Naive thymus-derived CD4-positive, alpha-beta T cell (primary cell): ENCODE measurements around the gene PIGC. TPM values are rescaled to one million over a fixed set of nuclear protein-coding genes. Genes with fewer than 3 reads are reported as not detected.

ENCODE experiments used
- ATAC-seq: fragments of 150-1000 bp; cut with Tn5 transposase; 2 replicates; pipeline ENCODE4 v1.10.0; 2021; ENCODE audit warnings: mild to moderate bottlenecking, moderate library complexity
- CTCF ChIA-PET: fragments of 350-600 bp; sonication (Branson Sonifier 250); formaldehyde crosslinking; loops from one replicate; lab custom pipeline; 2021; ENCODE audit warnings: antibody characterized with exemption; lab: Charles Lee
- POLR2A ChIA-PET: fragments of 350-600 bp; sonication (Branson Sonifier 250); formaldehyde crosslinking; loops from one replicate; lab custom pipeline; 2021; ENCODE audit warnings: antibody characterized with exemption, inconsistent platforms; lab: Charles Lee
- DNase-seq, 9 donors: peaks; one replicate each; pipeline versions ENCODE4 v3.0.0 to v3.0.0-alpha.2; 2020 to 2022; ENCODE audit warnings: mixed read lengths in 1 of 9
- H3K27ac ChIP-seq: one replicate; pipeline ENCODE4 v1.7.0; 2013; ENCODE audit warnings: mild to moderate bottlenecking, low read depth, low read length, moderate library complexity
- H3K27me3 ChIP-seq, 2 donors: one replicate each; pipeline ENCODE4 v1.7.0; 2013; ENCODE audit warnings: low read length in 2 of 2, mild to moderate bottlenecking in 2 of 2, moderate library complexity in 2 of 2; ENCODE audit not compliant: control insufficient read depth in 2 of 2, insufficient read depth in 2 of 2
- H3K36me3 ChIP-seq, 3 experiments: 1 replicate in 2 of 3; 2 replicates in 1 of 3; pipeline ENCODE4 v1.7.0; 2013; ENCODE audit warnings: low read length in 3 of 3, mild to moderate bottlenecking in 3 of 3, moderate library complexity in 1 of 3; ENCODE audit not compliant: insufficient read depth in 3 of 3, control insufficient read depth in 2 of 3
- H3K4me1 ChIP-seq, 2 donors: one replicate each; pipeline ENCODE4 v1.7.0; 2013; ENCODE audit warnings: low read length in 2 of 2, mild to moderate bottlenecking in 2 of 2, moderate library complexity in 1 of 2; ENCODE audit not compliant: control insufficient read depth in 2 of 2, insufficient read depth in 2 of 2
- H3K4me3 ChIP-seq: 2 replicates; pipeline ENCODE4 v1.7.0; 2013; ENCODE audit warnings: mild to moderate bottlenecking, low read length
- H3K9me3 ChIP-seq, 3 experiments: 1 replicate in 2 of 3; 2 replicates in 1 of 3; pipeline ENCODE4 v1.7.0; 2013; ENCODE audit warnings: low read length in 3 of 3; ENCODE audit not compliant: control insufficient read depth in 2 of 3
- H3K27ac Mint-ChIP-seq, 9 donors: one replicate each; pipeline ENCODE4 v1.8.0; 2020 to 2022; ENCODE audit warnings: mixed read lengths in 9 of 9, mild to moderate bottlenecking in 8 of 9, moderate library complexity in 5 of 9, inconsistent platforms in 2 of 9
- H3K27me3 Mint-ChIP-seq, 5 donors: one replicate each; pipeline ENCODE4 v1.8.0; 2021 to 2022; ENCODE audit warnings: mixed read lengths in 5 of 5, mild to moderate bottlenecking in 1 of 5
- H3K36me3 Mint-ChIP-seq, 5 donors: one replicate each; pipeline ENCODE4 v1.8.0; 2020 to 2022; ENCODE audit warnings: mixed read lengths in 5 of 5, mild to moderate bottlenecking in 3 of 5, inconsistent platforms in 1 of 5
- H3K4me1 Mint-ChIP-seq, 7 donors: one replicate each; pipeline ENCODE4 v1.8.0; 2020 to 2022; ENCODE audit warnings: mixed read lengths in 7 of 7, mild to moderate bottlenecking in 3 of 7, inconsistent platforms in 1 of 7
- H3K4me3 Mint-ChIP-seq, 10 donors: one replicate each; pipeline ENCODE4 v1.8.0; 2020 to 2022; ENCODE audit warnings: mild to moderate bottlenecking in 10 of 10, mixed read lengths in 10 of 10, moderate library complexity in 6 of 10, inconsistent platforms in 2 of 10
- H3K9me3 Mint-ChIP-seq, 11 donors: one replicate each; pipeline ENCODE4 v1.8.0; 2020 to 2022; ENCODE audit warnings: mixed read lengths in 11 of 11, mild to moderate bottlenecking in 4 of 11, inconsistent platforms in 1 of 11, moderate library complexity in 1 of 11
- intact Hi-C, 2 donors: fragments of 100-400 bp; cut with micrococcal nuclease; formaldehyde crosslinking; loops; one replicate each; pipeline ENCODE4 v1.15.1; 2023
- polyA plus RNA-seq, 2 donors: library from polyadenylated mRNA; unstranded; fragments of 300-500 nt; fragmentation: Illumina TruSeq; gene quantifications; one replicate each; pipeline ENCODE4 v1.2.3, GENCODE V29; 2021
- total RNA-seq, 6 experiments: library from RNA in 5 of 6; stranded (reverse) in 5 of 6; gene quantifications; 1 replicate in 5 of 6; 2 replicates in 1 of 6; pipeline ENCODE4 v1.2.3 and lab custom pipeline; 2021 to 2026

PIGC gene
- total and polyA plus RNA-seq, 7 experiments from 2014 or later, result 21.1 to 142 (median 54.4) TPM

DNA sequence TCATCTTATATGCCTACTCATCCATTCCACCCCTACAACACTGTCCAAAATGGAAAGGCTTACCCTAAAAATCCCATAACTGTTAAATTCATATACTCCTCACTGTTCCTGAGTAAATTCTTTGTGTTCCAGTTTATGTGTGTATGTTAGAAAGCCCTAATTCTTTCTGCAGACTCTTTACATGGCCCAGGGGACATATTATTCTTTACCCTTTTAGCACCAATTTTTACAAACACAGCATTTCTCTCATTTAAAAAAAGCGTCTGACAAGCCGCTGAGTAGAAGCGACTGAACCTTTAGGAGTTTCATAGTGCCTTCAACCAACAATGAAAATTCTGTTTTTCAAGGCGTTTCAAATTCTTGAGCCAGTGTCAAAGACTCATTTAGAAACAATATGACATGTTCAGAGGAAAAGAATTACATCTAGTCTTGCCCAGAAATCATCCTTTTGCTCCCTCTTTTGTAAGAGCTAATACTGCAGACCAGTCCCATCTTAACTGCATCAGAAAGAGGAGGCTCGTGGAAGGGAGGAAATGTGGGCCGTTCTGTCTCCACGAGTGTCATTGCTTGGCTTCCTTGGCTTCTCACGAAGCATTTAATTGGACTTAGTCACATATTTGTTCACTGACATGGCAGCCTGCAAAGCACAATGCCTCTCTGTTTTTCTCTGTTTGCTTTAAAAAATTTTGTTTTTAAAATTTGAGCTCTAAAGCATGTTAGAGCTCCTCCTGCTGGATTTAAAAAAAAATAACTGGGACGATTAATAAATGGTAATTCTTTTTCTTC lies 44.7 kb downstream of the PIGC start:
- peaks cover 31 to 85% (median 72%) of the 10 kb centered on the region in 7 donors for H3K4me1 Mint-ChIP-seq
- no peak overlapping the region for H3K27ac ChIP-seq
- POLR2A ChIA-PET, result interaction anchor here (1.1 to 11.7 kb wide), 4 partner anchors 19 to 397 kb away, joined by 3 to 94 read pairs (median 4); partner anchors contain the start of gene C1orf105
- no peaks in the 10 kb centered on the region for H3K9me3 ChIP-seq
- H3K4me3 ChIP-seq, result peak overlapping the region; percentile 12
- H3K27ac Mint-ChIP-seq, result peak overlapping the region; percentile 60 to 100 (median 89)
- intact Hi-C loops, result loop anchor here (1.0 to 10.0 kb wide), 11 partner anchors 18 to 744 kb away; partner anchors contain the start of genes MYOC (in 1 of the 2) and PIGC (in 1 of the 2)
- DNase-seq, result peak in 7 of 9 donors; percentile 20 to 57 (median 46)
- peaks cover 30 to 46% of the 10 kb centered on the region in 2 donors for H3K4me1 ChIP-seq
- no peaks in the 10 kb centered on the region for H3K27me3 ChIP-seq
- peaks cover 0 to 2% (median 0%) of the 10 kb centered on the region in 5 donors for H3K27me3 Mint-ChIP-seq
- CTCF ChIA-PET, result interaction anchor here (0.6 to 3.4 kb wide), 19 partner anchors 13 to 756 kb away, joined by 3 to 23 read pairs (median 4); partner anchors contain the start of gene PIGC
- peak; percentile 49 for ATAC-seq
- peak overlapping the region; percentile 43 to 79 (median 64) for H3K4me3 Mint-ChIP-seq
- H3K9me3 Mint-ChIP-seq, result peaks cover 0 to 1% (median 0%) of the 10 kb centered on the region in 11 donors
- H3K36me3 ChIP-seq, result no peaks in the 10 kb centered on the region
- peaks cover 0 to 7% (median 0%) of the 10 kb centered on the region in 5 donors for H3K36me3 Mint-ChIP-seq

DNA sequence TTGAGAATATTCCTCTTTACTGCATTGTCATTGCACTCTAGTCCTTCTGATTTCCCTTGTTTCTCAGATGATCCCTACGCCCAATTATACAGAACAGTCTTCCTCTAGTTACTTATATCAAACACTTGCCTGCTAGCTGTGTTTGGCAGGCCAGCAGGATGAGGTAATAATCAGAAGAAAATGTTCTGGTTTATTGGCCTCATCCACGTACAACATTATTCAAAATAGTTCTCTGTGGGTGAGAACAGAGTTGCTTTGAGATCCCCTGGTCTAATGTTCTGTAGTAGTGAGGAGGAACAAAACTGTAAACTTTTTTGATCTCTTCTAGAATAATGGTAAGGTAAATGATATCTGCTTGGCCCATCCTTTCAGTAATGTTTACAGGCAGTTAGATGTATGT lies 45.7 kb downstream of the PIGC start:
- Mint-ChIP-seq H3K36me3 (peaks cover 0 to 13% (median 0%) of the 10 kb centered on the region in 5 donors), H3K9me3 (peaks cover 0 to 1% (median 0%) of the 10 kb centered on the region in 11 donors), H3K27me3 (peaks cover 0 to 4% (median 0%) of the 10 kb centered on the region in 5 donors), H3K4me1 (peaks cover 35 to 89% (median 76%) of the 10 kb centered on the region in 7 donors), H3K4me3 (no peak overlapping the region), H3K27ac (peak overlapping the region in 7 of 9 donors; percentile 41 to 100 (median 63))
- ChIA-PET POLR2A (interaction anchor here (1.2 to 11.7 kb wide), 3 partner anchors 18 to 396 kb away, joined by 3 to 94 read pairs (median 4); no protein-coding TSS in a partner anchor), CTCF (interaction anchor here (0.5 to 3.4 kb wide), 6 partner anchors 16 to 308 kb away, joined by 3 to 23 read pairs (median 8); partner anchors contain the start of gene PIGC)
- H3K36me3 ChIP-seq, result no peaks in the 10 kb centered on the region
- intact Hi-C loops, result loop anchor here in 1 of 2 donors (2.0 to 10.0 kb wide), 3 partner anchors 29 to 743 kb away; partner anchors contain the start of gene MYOC
- H3K4me3 ChIP-seq, result no peak overlapping the region
- no peaks in the 10 kb centered on the region for H3K9me3 ChIP-seq
- no peak overlapping the region for H3K27ac ChIP-seq
- no peaks in the 10 kb centered on the region for H3K27me3 ChIP-seq
- peaks cover 31 to 56% of the 10 kb centered on the region in 2 donors for H3K4me1 ChIP-seq
- DNase-seq, result no peak
- no peak for ATAC-seq

DNA sequence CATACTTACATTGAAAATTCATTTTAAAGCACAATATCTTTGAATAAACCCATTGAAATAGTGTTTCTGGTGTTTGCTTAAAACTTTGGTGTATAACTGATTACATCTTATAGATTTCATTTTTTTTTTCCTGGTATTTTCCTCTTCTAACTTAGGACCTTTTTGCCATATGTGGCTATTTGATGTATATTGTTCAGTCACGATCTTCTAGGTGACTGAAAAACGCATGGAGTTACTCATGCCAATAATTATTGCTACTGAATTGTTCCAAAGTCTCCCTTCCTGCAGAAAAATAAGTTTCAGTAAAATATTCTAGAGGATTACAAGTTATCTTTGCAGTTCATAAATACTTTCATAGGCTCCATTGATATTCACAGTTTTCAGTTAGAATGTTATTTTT lies 46.2 kb downstream of the PIGC start:
- Histone ChIP-seq H3K4me3 (no peak overlapping the region), H3K27me3 (no peaks in the 10 kb centered on the region), H3K4me1 (peaks cover 26 to 57% of the 10 kb centered on the region in 2 donors), H3K36me3 (no peaks in the 10 kb centered on the region), H3K27ac (no peak overlapping the region), H3K9me3 (no peaks in the 10 kb centered on the region)
- H3K4me1 Mint-ChIP-seq, result peaks cover 34 to 89% (median 82%) of the 10 kb centered on the region in 7 donors
- peaks cover 0 to 4% (median 0%) of the 10 kb centered on the region in 5 donors for H3K27me3 Mint-ChIP-seq
- H3K9me3 Mint-ChIP-seq, result peaks cover 0 to 1% (median 0%) of the 10 kb centered on the region in 11 donors
- H3K4me3 Mint-ChIP-seq, result no peak overlapping the region
- no peak for DNase-seq
- peak overlapping the region in 2 of 9 donors; percentile 92 to 100 for H3K27ac Mint-ChIP-seq
- intact Hi-C loops, result loop anchor here in 1 of 2 donors (2.0 to 10.0 kb wide), 3 partner anchors 29 to 743 kb away; partner anchors contain the start of gene MYOC
- peaks cover 0 to 13% (median 0%) of the 10 kb centered on the region in 5 donors for H3K36me3 Mint-ChIP-seq
- POLR2A ChIA-PET, result interaction anchor here (1.8 to 11.7 kb wide), 2 partner anchors 17 to 395 kb away, joined by 4 to 94 read pairs; no protein-coding TSS in a partner anchor
- ATAC-seq, result no peak
- CTCF ChIA-PET, result interaction anchor here (1.0 to 1.1 kb wide), 2 partner anchors 47 to 307 kb away, joined by 3 read pairs; partner anchors contain the start of gene PIGC

DNA sequence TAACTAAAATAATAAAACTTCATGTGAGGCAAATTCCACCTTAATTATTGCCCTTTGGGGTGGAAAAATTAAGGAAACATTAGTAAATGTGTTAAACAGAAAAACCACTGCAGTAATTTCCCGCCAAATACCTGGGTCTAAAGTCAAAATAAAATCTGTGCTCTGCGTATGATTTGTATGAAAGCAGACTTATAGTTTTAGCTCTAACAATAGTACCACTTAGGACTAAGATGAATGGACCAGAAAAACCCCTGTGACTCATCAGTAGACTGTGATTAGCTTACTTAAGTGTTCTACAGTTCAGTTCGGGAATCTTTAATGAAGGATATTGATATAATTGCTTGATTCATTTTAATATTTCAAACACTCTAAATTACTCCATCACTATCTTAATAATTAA lies 46.6 kb downstream of the PIGC start:
- intact Hi-C loops, result loop anchor here in 1 of 2 donors (5.0 to 10.0 kb wide), 2 partner anchors 260 to 742 kb away; partner anchors contain the start of gene MYOC
- no peak for ATAC-seq
- no peak for DNase-seq
- Mint-ChIP-seq H3K27ac (peak overlapping the region in 4 of 9 donors; percentile 59 to 100 (median 80)), H3K4me1 (peaks cover 34 to 90% (median 82%) of the 10 kb centered on the region in 7 donors), H3K4me3 (no peak overlapping the region), H3K27me3 (peaks cover 0 to 8% (median 0%) of the 10 kb centered on the region in 5 donors), H3K36me3 (peaks cover 0 to 13% (median 0%) of the 10 kb centered on the region in 5 donors), H3K9me3 (peaks cover 0 to 1% (median 0%) of the 10 kb centered on the region in 11 donors)
- H3K4me3 ChIP-seq, result no peak overlapping the region
- CTCF ChIA-PET, result interaction anchor here (1.1 kb wide), 1 partner anchor 307 kb away, joined by 3 read pairs; no protein-coding TSS in a partner anchor
- H3K36me3 ChIP-seq, result no peaks in the 10 kb centered on the region
- POLR2A ChIA-PET, result interaction anchor here (11.7 kb wide), 1 partner anchor 17 kb away, joined by 94 read pairs; no protein-coding TSS in a partner anchor
- H3K27me3 ChIP-seq, result no peaks in the 10 kb centered on the region
- no peaks in the 10 kb centered on the region for H3K9me3 ChIP-seq
- peaks cover 23 to 60% of the 10 kb centered on the region in 2 donors for H3K4me1 ChIP-seq
- H3K27ac ChIP-seq, result no peak overlapping the region

DNA sequence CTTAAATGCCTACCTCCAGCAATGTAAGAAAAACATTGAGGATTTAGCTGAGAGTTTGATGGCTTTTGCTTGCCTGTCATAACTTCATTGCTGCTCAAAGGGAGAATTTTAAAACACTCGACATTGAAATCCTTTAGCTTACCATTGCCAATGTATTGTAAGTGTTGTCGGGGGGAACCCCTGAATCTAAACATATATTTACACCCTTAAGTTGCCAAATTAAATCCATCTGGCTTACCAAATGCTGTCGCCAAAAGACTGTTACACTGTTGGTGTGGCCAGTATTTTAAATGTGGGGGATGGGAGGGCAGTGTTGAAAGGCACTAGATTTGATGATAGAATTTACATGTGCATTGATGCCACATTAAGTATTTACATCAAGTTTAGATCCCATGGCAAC lies 48.3 kb downstream of the PIGC start:
- ATAC-seq, result no peak
- Mint-ChIP-seq H3K4me1 (peaks cover 35 to 86% (median 79%) of the 10 kb centered on the region in 7 donors), H3K4me3 (peak overlapping the region in 2 of 10 donors; percentile 66 to 73), H3K36me3 (peaks cover 0 to 16% (median 0%) of the 10 kb centered on the region in 5 donors), H3K27me3 (peaks cover 0 to 17% (median 0%) of the 10 kb centered on the region in 5 donors), H3K27ac (peak overlapping the region; percentile 94 to 100 (median 96)), H3K9me3 (peaks cover 0 to 1% (median 0%) of the 10 kb centered on the region in 11 donors)
- CTCF ChIA-PET, result interaction anchor here (0.6 to 2.8 kb wide), 7 partner anchors 15 to 394 kb away, joined by 3 to 13 read pairs (median 7); no protein-coding TSS in a partner anchor
- no peak for DNase-seq
- Histone ChIP-seq H3K27ac (peak overlapping the region; percentile 66), H3K9me3 (no peaks in the 10 kb centered on the region), H3K36me3 (no peaks in the 10 kb centered on the region), H3K4me3 (no peak overlapping the region), H3K27me3 (no peaks in the 10 kb centered on the region), H3K4me1 (peaks cover 23 to 51% of the 10 kb centered on the region in 2 donors)
- POLR2A ChIA-PET, result interaction anchor here (0.7 to 11.7 kb wide), 7 partner anchors 15 to 614 kb away, joined by 3 to 94 read pairs (median 4); partner anchors contain the start of genes METTL13 and SUCO
- intact Hi-C loops, result loop anchor here (2.0 to 10.0 kb wide), 3 partner anchors 53 to 741 kb away; partner anchors contain the start of gene MYOC (in 1 of the 2)
